Epithelial cell of esophagus (primary cell): ENCODE measurements around the gene SOX2.

Source experiments
- DNase-seq: peaks from one replicate; pipeline ENCODE4 v3.0.0; 2010; ENCODE audit warnings: low read depth
- H3K4me3 ChIP-seq: 2 replicates; pipeline ENCODE4 v1.5.1; 2011; ENCODE audit warnings: mild to moderate bottlenecking, low read length, control low read depth
- TF ChIP-seq, protein P1 (sequence below): IDR thresholded peaks from 2 replicates; pipeline ENCODE4 v1.5.1; 2011; ENCODE audit warnings: low read depth, mild to moderate bottlenecking, low read length, control low read depth, inconsistent platforms; ENCODE audit not compliant: insufficient read depth; ENCODE audit errors: missing control alignments

The SOX2 gene

DNA sequence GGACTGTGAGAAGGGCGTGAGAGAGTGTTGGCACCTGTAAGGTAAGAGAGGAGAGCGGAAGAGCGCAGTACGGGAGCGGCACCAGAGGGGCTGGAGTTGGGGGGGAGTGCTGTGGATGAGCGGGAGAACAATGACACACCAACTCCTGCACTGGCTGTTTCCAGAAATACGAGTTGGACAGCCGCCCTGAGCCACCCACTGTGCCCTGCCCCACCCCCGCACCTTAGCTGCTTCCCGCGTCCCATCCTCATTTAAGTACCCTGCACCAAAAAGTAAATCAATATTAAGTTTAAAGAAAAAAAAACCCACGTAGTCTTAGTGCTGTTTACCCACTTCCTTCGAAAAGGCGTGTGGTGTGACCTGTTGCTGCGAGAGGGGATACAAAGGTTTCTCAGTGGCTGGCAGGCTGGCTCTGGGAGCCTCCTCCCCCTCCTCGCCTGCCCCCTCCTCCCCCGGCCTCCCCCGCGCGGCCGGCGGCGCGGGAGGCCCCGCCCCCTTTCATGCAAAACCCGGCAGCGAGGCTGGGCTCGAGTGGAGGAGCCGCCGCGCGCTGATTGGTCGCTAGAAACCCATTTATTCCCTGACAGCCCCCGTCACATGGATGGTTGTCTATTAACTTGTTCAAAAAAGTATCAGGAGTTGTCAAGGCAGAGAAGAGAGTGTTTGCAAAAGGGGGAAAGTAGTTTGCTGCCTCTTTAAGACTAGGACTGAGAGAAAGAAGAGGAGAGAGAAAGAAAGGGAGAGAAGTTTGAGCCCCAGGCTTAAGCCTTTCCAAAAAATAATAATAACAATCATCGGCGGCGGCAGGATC lies at the start of gene SOX2:
Gene SOX2, plus strand, starts transcription at position 601 of the 811 bp plus-strand sequence. CDS start 436 bp downstream, outside the sequence.
- DNase-seq, result peak; percentile 92
- TF ChIP-seq, protein P1, sequence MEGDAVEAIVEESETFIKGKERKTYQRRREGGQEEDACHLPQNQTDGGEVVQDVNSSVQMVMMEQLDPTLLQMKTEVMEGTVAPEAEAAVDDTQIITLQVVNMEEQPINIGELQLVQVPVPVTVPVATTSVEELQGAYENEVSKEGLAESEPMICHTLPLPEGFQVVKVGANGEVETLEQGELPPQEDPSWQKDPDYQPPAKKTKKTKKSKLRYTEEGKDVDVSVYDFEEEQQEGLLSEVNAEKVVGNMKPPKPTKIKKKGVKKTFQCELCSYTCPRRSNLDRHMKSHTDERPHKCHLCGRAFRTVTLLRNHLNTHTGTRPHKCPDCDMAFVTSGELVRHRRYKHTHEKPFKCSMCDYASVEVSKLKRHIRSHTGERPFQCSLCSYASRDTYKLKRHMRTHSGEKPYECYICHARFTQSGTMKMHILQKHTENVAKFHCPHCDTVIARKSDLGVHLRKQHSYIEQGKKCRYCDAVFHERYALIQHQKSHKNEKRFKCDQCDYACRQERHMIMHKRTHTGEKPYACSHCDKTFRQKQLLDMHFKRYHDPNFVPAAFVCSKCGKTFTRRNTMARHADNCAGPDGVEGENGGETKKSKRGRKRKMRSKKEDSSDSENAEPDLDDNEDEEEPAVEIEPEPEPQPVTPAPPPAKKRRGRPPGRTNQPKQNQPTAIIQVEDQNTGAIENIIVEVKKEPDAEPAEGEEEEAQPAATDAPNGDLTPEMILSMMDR, result no peak
- H3K4me3 ChIP-seq, result peak within 1 kb of the TSS; percentile 75

DNA sequence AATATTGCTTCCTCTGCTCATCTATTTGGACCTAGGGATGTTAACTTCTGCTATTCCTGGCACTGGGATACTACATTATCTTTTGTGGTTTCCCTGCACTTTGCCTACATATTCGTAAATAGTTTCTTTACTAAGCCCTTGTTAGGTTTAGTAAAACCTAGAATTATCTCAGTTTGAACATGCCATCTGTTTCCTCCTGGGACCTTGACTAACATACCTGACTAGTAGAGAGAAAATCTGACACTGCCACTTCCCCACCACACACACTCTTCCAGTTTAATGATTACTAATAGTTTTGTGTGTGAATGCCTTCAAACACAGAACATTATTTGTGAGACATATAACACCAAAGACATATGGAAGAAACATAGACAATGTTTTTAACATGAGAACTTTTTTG lies 28.2 kb upstream of the SOX2 start:
- no peak overlapping the region for H3K4me3 ChIP-seq
- TF ChIP-seq, protein P1, result no peak
- DNase-seq, result no peak

DNA sequence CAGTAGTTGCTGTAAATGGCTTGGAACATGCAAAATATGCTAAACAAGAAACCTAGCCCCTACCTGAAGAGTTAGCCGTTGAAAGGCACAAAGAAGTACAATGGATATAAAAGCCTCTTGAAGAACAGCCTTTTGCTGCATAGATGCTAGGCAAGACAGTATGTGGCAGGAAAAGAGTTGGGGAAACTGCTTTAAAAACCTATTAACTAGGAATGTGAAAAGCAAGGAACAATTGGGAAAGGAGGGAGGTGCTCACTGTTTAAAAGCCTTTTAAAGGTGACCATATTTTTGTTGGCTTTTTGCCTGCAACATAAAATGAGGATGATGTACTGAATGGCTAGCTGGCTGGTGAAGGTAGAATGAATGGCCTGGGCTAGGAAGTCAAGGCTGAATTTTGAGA lies 24.5 kb upstream of the SOX2 start:
- no peak for DNase-seq
- H3K4me3 ChIP-seq, result no peak overlapping the region
- TF ChIP-seq, protein P1, result no peak

DNA sequence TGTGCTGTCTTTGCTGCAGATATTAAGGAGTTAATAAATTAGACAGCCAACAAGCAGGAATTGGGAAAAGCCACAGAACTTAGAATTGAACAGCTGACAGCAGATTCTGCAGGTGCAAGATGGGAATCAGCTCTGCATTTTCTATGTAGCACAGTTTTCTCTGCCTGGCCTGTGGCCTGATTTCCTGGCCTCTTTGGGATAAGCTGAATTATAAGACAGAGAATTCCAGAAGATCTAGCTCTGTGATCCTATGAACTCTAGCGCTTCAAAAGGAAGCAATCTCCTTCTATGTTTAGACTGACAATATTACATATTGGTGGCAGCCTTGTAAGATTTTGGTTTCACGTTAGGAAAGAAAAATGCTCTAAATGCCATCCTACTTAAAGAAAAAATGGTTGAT lies 24.0 kb upstream of the SOX2 start:
- H3K4me3 ChIP-seq, result no peak overlapping the region
- TF ChIP-seq, protein P1, result no peak
- DNase-seq, result no peak

DNA sequence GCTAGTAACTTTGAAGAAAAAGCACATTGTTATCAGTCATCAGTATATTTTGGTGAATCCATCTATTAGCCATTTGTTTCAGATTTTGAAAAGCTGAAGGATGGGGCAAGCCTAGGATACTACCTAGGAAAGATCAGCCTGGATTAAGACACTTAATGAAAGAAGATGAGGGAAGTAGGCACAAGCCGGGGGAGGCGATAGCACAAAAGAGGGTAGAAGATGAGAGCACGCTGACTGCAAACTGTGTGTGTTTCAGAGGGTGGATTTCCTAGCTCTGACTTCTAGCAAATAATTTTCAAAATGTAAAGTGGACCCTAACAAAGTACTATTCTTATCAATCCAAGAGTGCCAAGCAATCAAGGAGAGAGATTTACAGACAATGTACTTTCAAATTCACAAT lies 22.2 kb upstream of the SOX2 start:
- DNase-seq, result no peak
- TF ChIP-seq, protein P1, result no peak
- H3K4me3 ChIP-seq, result no peak overlapping the region

DNA sequence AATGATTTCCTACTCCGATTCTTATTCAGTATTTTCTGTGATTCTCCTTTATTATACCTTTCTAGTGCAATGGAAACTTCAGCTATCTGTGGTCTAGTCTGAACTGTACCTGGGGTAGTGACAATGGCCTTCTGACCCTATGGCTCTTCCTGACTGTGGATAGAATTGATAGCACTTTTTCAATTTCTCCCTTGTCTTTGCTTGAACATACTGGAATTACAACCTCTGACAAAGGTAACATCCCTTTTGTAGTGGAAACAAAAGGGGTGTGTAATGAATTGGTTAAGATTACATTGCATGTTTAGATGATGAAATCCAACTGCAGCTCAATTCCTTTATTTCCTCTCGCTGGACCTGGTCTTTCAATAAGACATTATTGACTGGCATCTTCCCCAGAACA lies 21.0 kb upstream of the SOX2 start:
- TF ChIP-seq, protein P1, result no peak
- no peak overlapping the region for H3K4me3 ChIP-seq
- peak; percentile 6 for DNase-seq

DNA sequence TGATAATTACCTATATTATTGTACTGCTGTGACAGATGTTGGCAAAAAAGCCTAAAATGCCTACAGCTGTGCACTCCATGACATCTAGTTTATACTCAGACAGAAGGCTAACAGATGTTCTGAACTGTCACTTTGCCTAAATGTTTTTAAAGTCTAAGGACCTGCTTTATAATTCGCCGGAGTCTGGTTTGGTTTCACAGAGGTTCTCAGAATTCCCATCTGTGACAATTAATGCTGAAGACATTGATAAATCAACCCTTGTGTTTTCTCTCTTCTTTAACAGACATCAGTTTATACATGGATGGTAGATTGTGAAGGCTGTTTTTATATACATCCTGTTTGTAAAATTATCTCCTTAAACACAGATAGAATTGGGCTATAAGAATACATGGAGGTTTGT lies 19.8 kb upstream of the SOX2 start:
- DNase-seq, result no peak
- TF ChIP-seq, protein P1, result no peak
- H3K4me3 ChIP-seq, result no peak overlapping the region
